Choroid plexus epithelial cell (primary cell): ENCODE results near the gene COL6A3.

Source experiments
- DNase-seq: peaks from one replicate; pipeline ENCODE4 v3.0.0-alpha.2; 2010; ENCODE audit warnings: low read depth
- H3K4me3 ChIP-seq: 2 replicates; pipeline ENCODE4 v1.5.1; 2011; ENCODE audit warnings: low read depth, mild to moderate bottlenecking, control low read depth, low read length, moderate library complexity
- CTCF ChIP-seq: conservative IDR thresholded peaks from 2 replicates; pipeline ENCODE4 v1.5.1; 2011; ENCODE audit warnings: low read depth, mild to moderate bottlenecking, control low read depth, inconsistent platforms, low read length, moderate library complexity

Gene COL6A3

GRCh38 chr2:237300739-237301138 is 113.2 kb downstream of the COL6A3 start:
- H3K4me3 ChIP-seq, result no peak overlapping the region
- no peak for TF ChIP-seq CTCF
- no peak for DNase-seq

GRCh38 chr2:237299906-237300305 is 114.1 kb downstream of the COL6A3 start:
- H3K4me3 ChIP-seq, result no peak overlapping the region
- DNase-seq, result peak; percentile 96
- no peak for TF ChIP-seq CTCF

GRCh38 chr2:237298151-237299118 is 115.5 kb downstream of the COL6A3 start:
- TF ChIP-seq CTCF, result no peak
- H3K4me3 ChIP-seq, result no peak overlapping the region
- peak; percentile 77 for DNase-seq

GRCh38 chr2:237297421-237298150 is 116.4 kb downstream of the COL6A3 start:
- peak; percentile 70 for DNase-seq
- no peak for TF ChIP-seq CTCF

GRCh38 chr2:237296756-237297155 is 117.2 kb downstream of the COL6A3 start:
- H3K4me3 ChIP-seq, result no peak overlapping the region
- TF ChIP-seq CTCF, result no peak
- DNase-seq, result peak; percentile 61

More at GRCh38 chr2:237297421-237298150, 116.4 kb downstream of the COL6A3 start:
- H3K4me3 ChIP-seq, result no peak overlapping the region

- no peak for DNase-seq
- TF ChIP-seq CTCF, result no peak
- no peak overlapping the region for H3K4me3 ChIP-seq
Measured at GRCh38 chr2:237295889-237296480, 118.0 kb downstream of the COL6A3 start.
